Activated CD8-positive, alpha-beta memory T cell treated with anti-CD3 and anti-CD28 coated beads, Interleukin-2, amount 10 ng/mL, durations not matched to agents 7 days and 5 days (primary cell): ENCODE data around the gene DCTN3. TPM values are rescaled to one million over a fixed set of nuclear protein-coding genes. Genes with fewer than 3 reads are reported as not detected.

Source experiments
- ATAC-seq: fragments of 150-1000 bp; cut with Tn5 transposase; one replicate; pipeline ENCODE4 v1.10.0; 2021; ENCODE audit warnings: moderate library complexity
- CTCF ChIA-PET: fragments of 350-600 bp; sonication (Branson Sonifier 250); formaldehyde crosslinking; loops from one replicate; lab custom pipeline; 2021; ENCODE audit warnings: antibody characterized with exemption; lab: Charles Lee
- DNase-seq: peaks from one replicate; pipeline ENCODE4 v3.0.0-alpha.2; 2020
- H3K27ac Mint-ChIP-seq: one replicate; pipeline ENCODE4 v1.8.0; 2021; ENCODE audit warnings: mild to moderate bottlenecking, mixed read lengths
- H3K27me3 Mint-ChIP-seq: one replicate; pipeline ENCODE4 v1.8.0; 2021; ENCODE audit warnings: mixed read lengths
- H3K36me3 Mint-ChIP-seq: one replicate; pipeline ENCODE4 v1.8.0; 2021; ENCODE audit warnings: mild to moderate bottlenecking, mixed read lengths
- H3K4me1 Mint-ChIP-seq: one replicate; pipeline ENCODE4 v1.8.0; 2021; ENCODE audit warnings: mixed read lengths
- H3K4me3 Mint-ChIP-seq: one replicate; pipeline ENCODE4 v1.8.0; 2021; ENCODE audit warnings: mild to moderate bottlenecking, moderate library complexity, mixed read lengths
- H3K9me3 Mint-ChIP-seq: one replicate; pipeline ENCODE4 v1.8.0; 2022; ENCODE audit warnings: low read depth, mixed read lengths
- total RNA-seq, 2 experiments: library from RNA; stranded (reverse); gene quantifications; one replicate each; pipeline ENCODE4 v1.2.3, GENCODE V29; 2021

DCTN3 gene
- 100 to 1,000 TPM; 106 to 120 TPM for total RNA-seq

DNA sequence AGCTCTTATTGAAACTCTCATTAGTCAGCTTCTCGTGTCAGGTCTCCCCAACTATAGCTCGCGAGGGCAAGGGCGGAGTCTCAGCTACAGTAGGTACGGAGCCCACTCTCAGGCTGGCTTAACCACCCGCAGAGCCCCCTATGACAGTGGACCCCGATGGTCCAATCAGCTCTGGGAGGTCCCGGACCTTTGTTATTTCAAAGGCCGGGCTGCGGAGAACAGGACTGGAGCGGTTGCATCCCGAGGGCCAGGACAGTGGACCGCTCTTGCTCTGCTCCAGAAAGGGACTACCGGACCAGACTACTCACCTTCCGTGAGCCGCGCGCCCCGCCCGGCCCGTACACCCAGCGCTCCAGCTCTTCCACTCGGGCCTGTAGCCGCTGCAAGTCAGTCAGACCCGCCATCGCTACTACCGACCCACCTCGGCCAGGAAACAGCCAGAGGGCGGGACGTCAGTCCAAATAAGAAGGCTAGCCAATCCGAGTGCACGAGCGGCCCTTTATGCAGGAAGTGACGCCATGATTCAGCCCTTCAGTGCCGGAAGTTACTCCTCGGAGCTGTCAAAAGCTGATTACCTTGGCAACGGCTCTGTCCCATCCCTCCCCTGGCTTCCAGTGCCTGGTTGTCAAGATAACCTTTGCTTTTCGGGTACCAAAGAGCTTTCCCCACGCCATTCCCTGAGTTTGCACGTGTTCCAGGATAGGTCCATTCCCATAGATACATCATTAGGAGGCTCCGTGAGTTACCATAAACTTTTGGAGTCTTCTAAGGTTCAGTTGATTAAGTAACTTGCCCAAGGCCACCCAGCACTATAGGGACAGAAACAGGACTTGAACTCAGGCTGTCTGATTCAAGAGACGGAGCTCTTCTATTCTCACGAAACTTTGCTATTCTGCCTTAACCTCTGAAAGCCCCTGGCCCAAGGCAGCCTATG is at the start of gene DCTN3:
Gene DCTN3, minus strand, starts transcription at position 435 of the 934 bp plus-strand sequence. Its CDS starts 31 bp downstream, at position 404.
- peak within 1 kb of the TSS; percentile 81 for H3K27ac Mint-ChIP-seq
- DNase-seq (peak; percentile 97), ATAC-seq (peak; percentile 99)
- no peaks in the 10 kb centered on the region for H3K9me3 Mint-ChIP-seq
- CTCF ChIA-PET = interaction anchor here (1.1 to 16.1 kb wide), 10 partner anchors 9 to 243 kb away, joined by 3 to 293 read pairs (median 7); partner anchors contain the start of genes ARID3C, CCL27, GALT and MYORG
- peaks cover 25% of the 10 kb centered on the region for H3K4me1 Mint-ChIP-seq
- peak within 1 kb of the TSS; percentile 89 for H3K4me3 Mint-ChIP-seq
- H3K27me3 Mint-ChIP-seq = peaks cover 28% of the 10 kb centered on the region
- H3K36me3 Mint-ChIP-seq = peaks cover 6% of the 10 kb centered on the region

DNA sequence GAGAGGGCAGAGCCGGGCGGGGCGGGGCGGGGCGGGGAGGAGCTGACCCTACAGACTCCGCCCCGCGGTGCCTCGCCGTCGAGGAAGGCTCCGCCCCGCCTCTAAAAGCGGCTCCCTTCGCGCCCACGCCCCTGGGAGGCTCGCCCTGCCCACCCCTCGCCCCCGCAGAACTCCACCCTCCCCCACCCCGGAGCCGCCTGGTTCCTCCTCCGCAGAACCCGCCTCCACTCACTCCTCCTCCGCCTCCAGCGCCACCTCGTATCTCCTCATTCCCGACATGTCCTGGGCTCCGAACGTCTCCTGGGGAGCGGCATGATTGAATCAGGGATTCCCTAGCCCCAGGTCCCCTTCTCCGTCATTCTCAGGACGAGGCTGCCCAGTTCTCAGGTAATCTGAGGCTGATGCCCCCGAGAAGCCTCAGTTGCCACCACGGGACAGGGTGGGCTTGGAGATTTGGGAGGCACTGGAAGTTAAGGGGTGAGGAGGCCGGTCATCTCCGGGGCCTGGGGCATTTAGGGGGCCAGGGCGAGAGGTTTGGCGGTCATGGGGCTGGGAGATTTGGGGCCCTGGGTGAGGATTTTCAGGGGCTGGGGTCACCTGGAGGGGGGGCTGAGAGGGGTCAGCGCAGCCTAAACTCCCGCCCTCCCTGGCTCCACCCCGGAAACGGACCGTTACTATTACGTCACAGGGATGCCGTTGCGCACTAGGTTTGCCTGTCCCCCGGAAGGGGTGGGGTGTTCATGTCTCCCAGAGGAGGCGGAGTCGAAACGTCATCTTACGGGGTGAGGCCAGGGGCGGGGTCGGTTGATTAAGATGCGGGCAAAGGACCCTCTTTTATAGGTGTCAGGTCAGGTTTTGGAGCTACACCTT is 45.3 kb upstream of the DCTN3 start:
- H3K4me3 Mint-ChIP-seq = peak overlapping the region; percentile 80

DNA sequence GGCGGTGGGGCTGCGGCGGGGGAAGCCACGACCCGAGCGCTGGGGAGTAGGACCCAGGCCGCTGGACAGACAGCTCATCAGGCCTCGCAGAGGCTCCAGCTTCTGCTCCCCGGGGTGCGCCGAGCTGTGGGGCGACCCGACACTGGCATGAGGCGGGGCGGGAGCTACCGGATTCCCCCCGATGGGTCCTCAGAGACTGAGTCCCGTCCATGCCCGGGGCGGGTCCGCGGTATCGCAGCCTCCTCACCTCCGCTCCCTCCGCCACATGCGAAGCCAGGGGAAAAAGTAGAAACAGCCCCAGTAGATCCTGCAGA is 44.7 kb upstream of the DCTN3 start:
- no peaks in the 10 kb centered on the region for H3K27me3 Mint-ChIP-seq
- peaks cover 29% of the 10 kb centered on the region for H3K4me1 Mint-ChIP-seq
- H3K36me3 Mint-ChIP-seq = peaks cover 18% of the 10 kb centered on the region
- DNase-seq = no peak
- peak overlapping the region; percentile 90 for H3K27ac Mint-ChIP-seq
- peaks cover 3% of the 10 kb centered on the region for H3K9me3 Mint-ChIP-seq
- peak overlapping the region; percentile 80 for H3K4me3 Mint-ChIP-seq
- no peak for ATAC-seq
- CTCF ChIA-PET = interaction anchor here (0.6 to 10.8 kb wide), 9 partner anchors 9 to 53 kb away, joined by 3 to 124 read pairs (median 5); partner anchors contain the start of genes DCTN3, GALT, IL11RA and RPP25L

More for the DNA sequence above, 45.3 kb upstream of the DCTN3 start:
- H3K9me3 Mint-ChIP-seq = peaks cover 3% of the 10 kb centered on the region
- peaks cover 23% of the 10 kb centered on the region for H3K36me3 Mint-ChIP-seq
- H3K27ac Mint-ChIP-seq = peak overlapping the region; percentile 90
- DNase-seq (peak; percentile 94), ATAC-seq (peak; percentile 83)
- H3K27me3 Mint-ChIP-seq = no peaks in the 10 kb centered on the region
- H3K4me1 Mint-ChIP-seq = peaks cover 29% of the 10 kb centered on the region
- CTCF ChIA-PET = interaction anchor here (0.6 to 10.8 kb wide), 8 partner anchors 9 to 53 kb away, joined by 3 to 124 read pairs (median 6); partner anchors contain the start of genes DCTN3, GALT, IL11RA and RPP25L

DNA sequence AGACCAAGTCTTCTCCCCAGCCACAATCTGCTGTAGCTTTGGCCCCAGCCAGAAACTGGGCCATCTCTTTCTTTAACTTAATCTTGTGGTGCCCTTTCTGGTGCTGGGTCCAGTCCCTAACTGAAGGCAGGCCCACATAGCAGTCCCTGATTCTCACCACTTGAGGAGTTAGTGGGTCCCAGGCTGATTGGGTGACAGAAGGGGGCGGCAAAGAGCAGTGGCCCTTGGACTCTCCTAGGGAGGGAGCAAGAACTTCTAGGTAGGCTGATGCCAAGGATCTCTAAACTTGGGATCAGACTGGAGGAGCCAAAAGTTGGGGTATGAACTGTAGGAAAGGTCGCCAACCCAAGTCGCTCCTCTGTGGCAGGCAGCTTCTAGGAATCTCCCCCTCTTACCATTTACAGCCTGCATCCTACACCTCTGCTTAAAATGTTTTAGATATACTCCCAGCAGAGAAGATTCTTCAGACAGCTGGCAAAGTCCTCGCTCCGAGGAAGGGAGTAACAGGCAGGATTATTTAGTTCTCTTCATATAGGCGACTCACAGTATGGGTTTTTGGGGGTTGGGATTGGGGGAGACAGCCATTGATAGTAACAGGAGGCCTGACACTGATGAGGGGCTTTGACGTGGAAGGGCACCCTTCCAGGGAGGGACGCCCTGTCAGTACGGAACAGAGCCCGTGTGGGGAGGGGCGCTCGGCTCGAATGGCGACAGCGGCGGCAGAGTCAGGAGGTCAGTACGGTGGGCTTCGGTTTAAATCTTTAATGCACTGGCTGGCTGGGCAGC is 44.2 kb upstream of the DCTN3 start:
- Mint-ChIP-seq H3K27me3 (no peaks in the 10 kb centered on the region), H3K36me3 (peaks cover 15% of the 10 kb centered on the region), H3K27ac (peak overlapping the region; percentile 90), H3K4me3 (peak overlapping the region; percentile 80), H3K4me1 (peaks cover 29% of the 10 kb centered on the region), H3K9me3 (peaks cover 3% of the 10 kb centered on the region)
- DNase-seq (peak; percentile 90), ATAC-seq (peak; percentile 56)
- CTCF ChIA-PET = interaction anchor here (0.6 to 10.8 kb wide), 10 partner anchors 8 to 52 kb away, joined by 3 to 124 read pairs (median 6); partner anchors contain the start of genes DCTN3, GALT, IL11RA and RPP25L

DNA sequence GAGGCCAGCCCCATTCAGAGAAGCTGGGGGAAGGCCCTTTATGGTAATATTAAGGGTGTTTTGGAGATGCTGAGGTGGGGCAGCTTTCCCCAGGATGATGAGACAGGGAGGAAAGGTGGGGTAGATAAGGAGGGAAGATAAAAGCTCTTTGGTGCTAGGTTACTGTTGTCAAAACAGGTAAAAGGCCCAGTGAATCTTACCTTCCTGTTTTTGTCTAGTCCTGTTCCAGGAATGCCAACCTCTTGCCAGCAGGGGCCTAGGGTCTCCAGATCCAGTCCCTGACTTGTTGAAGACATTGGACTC is 43.0 kb upstream of the DCTN3 start:
- Mint-ChIP-seq H3K9me3 (no peaks in the 10 kb centered on the region), H3K27ac (peak overlapping the region; percentile 70), H3K27me3 (no peaks in the 10 kb centered on the region), H3K4me3 (no peak overlapping the region), H3K4me1 (peaks cover 29% of the 10 kb centered on the region), H3K36me3 (peaks cover 5% of the 10 kb centered on the region)
- CTCF ChIA-PET = interaction anchor here (0.6 to 10.8 kb wide), 5 partner anchors 12 to 39 kb away, joined by 3 to 124 read pairs (median 52); partner anchors contain the start of genes GALT, IL11RA and SIGMAR1
- DNase-seq = no peak
- ATAC-seq = no peak

DNA sequence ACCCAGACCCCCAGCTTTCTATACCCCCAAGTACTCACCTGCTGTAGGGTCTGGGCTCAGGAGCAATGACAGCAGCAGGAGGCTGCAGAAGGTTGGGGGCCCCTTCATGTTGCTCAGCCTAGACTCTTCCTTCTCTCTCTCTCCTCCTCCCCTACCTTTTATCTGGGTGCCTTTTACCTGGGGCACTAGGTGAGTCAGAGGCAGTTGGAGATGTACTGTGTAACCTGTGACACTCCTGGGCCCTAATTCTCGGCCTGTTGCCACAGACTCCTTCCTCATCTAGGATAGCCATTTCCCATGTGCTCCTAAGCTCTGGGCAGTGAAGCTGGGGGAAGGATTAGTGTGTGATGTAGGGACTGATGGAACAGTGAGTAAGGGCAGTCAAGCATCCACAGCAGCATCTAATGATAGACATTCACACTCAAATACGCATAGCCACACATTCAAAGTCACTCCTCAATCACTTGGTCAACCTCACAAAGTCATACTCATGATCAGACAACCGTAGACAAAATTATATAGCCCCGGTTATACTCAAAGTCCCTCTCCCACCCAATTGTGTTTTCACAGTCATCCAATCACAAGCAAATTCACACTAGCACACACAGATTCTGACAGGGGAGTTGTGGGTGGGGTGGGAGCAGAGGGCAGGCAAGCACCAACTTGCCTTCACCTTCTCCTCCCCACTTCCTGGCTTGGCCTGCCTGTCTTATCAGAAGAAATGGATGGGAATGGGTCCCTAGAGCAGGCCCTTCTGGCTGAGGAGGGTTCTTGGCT is 42.4 kb upstream of the DCTN3 start, which contains the start of gene CCL27:
Gene CCL27, minus strand, starts transcription at position 132 of the 777 bp plus-strand sequence. Its CDS starts 24 bp downstream, at position 108.
- CTCF ChIA-PET = interaction anchor here (0.6 to 10.8 kb wide), 5 partner anchors 12 to 43 kb away, joined by 3 to 124 read pairs (median 52); partner anchors contain the start of genes DCTN3, GALT, IL11RA and SIGMAR1
- no peak within 1 kb of the TSS for H3K4me3 Mint-ChIP-seq
- DNase-seq = no peak
- H3K27ac Mint-ChIP-seq = peak within 1 kb of the TSS; percentile 70
- H3K27me3 Mint-ChIP-seq = no peaks in the 10 kb centered on the region
- H3K9me3 Mint-ChIP-seq = no peaks in the 10 kb centered on the region
- ATAC-seq = no peak
- peaks cover 28% of the 10 kb centered on the region for H3K4me1 Mint-ChIP-seq
- peaks cover 3% of the 10 kb centered on the region for H3K36me3 Mint-ChIP-seq

DNA sequence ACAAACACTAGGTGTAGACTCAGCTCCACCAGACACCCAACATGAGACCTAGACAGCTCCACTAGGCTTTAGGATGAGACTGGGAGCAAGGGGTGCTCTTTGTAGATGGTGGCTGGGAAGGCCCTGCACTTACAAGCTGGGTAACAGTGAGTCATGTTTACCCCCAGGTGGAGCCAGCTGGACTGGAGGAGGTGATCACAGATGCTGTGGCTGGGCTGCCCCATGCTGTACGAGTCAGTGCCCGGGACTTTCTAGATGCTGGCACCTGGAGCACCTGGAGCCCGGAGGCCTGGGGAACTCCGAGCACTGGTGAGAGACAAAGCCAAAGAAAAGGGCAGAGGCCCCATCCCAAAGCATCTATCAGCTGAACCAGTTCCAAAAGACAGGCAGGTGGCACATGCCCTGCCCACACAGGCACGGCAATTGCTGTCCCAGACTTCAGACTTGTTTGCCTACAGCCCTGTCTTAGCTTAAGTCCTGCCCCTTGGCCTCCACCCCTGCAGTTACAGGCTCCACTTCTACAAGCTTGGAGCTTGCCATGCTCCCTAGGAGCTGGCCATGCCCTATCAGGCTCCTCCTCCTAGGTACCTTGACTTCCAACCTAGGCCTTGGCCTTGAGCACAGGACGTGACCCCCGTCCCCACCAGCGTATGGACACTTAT is 39.4 kb upstream of the DCTN3 start:
- no peaks in the 10 kb centered on the region for H3K27me3 Mint-ChIP-seq
- no peaks in the 10 kb centered on the region for H3K36me3 Mint-ChIP-seq
- no peak overlapping the region for H3K4me3 Mint-ChIP-seq
- ATAC-seq (no peak), DNase-seq (no peak)
- CTCF ChIA-PET = interaction anchor here (10.8 kb wide), 1 partner anchor 11 kb away, joined by 124 read pairs; the partner anchor contains the start of genes GALT and IL11RA
- H3K27ac Mint-ChIP-seq = no peak overlapping the region
- peaks cover 23% of the 10 kb centered on the region for H3K4me1 Mint-ChIP-seq
- H3K9me3 Mint-ChIP-seq = no peaks in the 10 kb centered on the region

DNA sequence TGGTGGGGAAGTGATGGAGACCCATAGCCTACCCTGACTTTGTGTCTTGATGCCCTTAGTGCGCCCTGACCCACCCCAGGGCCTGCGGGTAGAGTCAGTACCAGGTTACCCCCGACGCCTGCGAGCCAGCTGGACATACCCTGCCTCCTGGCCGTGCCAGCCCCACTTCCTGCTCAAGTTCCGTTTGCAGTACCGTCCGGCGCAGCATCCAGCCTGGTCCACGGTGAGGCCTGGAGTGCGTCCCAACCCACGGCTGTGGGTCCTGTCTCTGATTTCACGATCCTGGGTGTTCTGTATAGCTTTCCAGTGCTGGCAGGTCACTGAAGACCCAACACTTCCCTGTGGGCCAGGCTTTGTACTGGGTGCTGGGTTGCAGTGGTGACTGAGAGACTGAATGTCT is 38.2 kb upstream of the DCTN3 start:
- H3K4me3 Mint-ChIP-seq = no peak overlapping the region
- no peaks in the 10 kb centered on the region for H3K9me3 Mint-ChIP-seq
- DNase-seq (no peak), ATAC-seq (no peak)
- H3K27me3 Mint-ChIP-seq = no peaks in the 10 kb centered on the region
- H3K36me3 Mint-ChIP-seq = no peaks in the 10 kb centered on the region
- CTCF ChIA-PET = interaction anchor here (10.8 kb wide), 1 partner anchor 10 kb away, joined by 124 read pairs; the partner anchor contains the start of genes GALT and IL11RA
- peaks cover 10% of the 10 kb centered on the region for H3K4me1 Mint-ChIP-seq
- no peak overlapping the region for H3K27ac Mint-ChIP-seq

DNA sequence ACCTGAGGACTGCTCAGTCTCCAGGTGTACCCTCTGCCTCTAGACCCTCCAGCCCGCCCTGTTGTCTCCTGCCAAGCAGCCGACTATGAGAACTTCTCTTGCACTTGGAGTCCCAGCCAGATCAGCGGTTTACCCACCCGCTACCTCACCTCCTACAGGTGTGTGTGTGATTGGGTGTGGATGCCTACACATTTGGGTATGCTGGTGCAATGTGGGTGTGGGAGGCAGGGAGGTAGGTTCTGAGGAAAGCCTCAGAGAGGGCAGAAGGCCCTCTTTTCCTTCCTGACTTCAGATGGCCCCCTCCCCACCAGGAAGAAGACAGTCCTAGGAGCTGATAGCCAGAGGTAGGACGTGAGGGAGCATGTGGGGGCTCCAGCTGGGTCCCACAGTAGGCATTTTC is 36.7 kb upstream of the DCTN3 start:
- DNase-seq (no peak), ATAC-seq (no peak)
- H3K27ac Mint-ChIP-seq = no peak overlapping the region
- CTCF ChIA-PET = interaction anchor here (1.1 to 10.8 kb wide), 3 partner anchors 8 to 23 kb away, joined by 3 to 124 read pairs (median 4); partner anchors contain the start of genes GALT and IL11RA
- H3K4me1 Mint-ChIP-seq = peaks cover 10% of the 10 kb centered on the region
- H3K36me3 Mint-ChIP-seq = no peaks in the 10 kb centered on the region
- H3K4me3 Mint-ChIP-seq = no peak overlapping the region
- no peaks in the 10 kb centered on the region for H3K9me3 Mint-ChIP-seq
- H3K27me3 Mint-ChIP-seq = no peaks in the 10 kb centered on the region

DNA sequence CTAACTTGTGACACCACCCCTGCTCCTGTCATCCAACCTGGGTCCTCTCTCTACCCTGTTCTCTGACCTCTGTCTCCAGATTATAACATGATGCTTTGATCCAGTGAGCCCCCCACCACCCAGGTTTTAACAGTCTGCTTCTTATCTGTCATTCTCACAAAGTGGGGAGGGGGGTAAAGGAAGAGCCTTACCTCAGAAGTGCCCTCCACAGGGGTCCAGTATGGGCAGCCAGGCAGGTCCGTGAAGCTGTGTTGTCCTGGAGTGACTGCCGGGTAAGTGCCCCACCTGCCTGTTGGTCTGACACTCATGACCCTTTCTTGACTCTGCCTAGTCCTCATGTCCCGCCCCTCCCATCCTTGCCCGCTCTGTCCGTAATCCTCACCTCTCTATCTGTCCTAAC is 35.1 kb upstream of the DCTN3 start:
- Mint-ChIP-seq H3K9me3 (no peaks in the 10 kb centered on the region), H3K4me1 (peaks cover 10% of the 10 kb centered on the region), H3K4me3 (no peak overlapping the region), H3K27me3 (no peaks in the 10 kb centered on the region), H3K27ac (no peak overlapping the region), H3K36me3 (no peaks in the 10 kb centered on the region)
- DNase-seq (no peak), ATAC-seq (no peak)
- CTCF ChIA-PET = interaction anchor here (10.8 kb wide), 1 partner anchor 7 kb away, joined by 124 read pairs; the partner anchor contains the start of genes GALT and IL11RA
